Measurements from ENCODE around the gene CRACR2B. TPM values are rescaled to one million over a fixed set of nuclear protein-coding genes. Genes with fewer than 3 reads are reported as not detected.

CRACR2B gene
- total RNA-seq, 1 donor from 2014 or later: 34.3 TPM

- Histone ChIP-seq H3K9me3 (no peaks in the 10 kb centered on the region), H3K27me3 (no peaks in the 10 kb centered on the region), H3K27ac (no peak overlapping the region), H3K4me1 (peaks cover 39% of the 10 kb centered on the region), H3K36me3 (no peaks in the 10 kb centered on the region), H3K4me3 (peak overlapping the region; percentile 23)
- DNase-seq (no peak), ATAC-seq (no peak)
- intact Hi-C loops (cut with DNase I): no loop called here
- no peak for TF ChIP-seq CTCF (IDR thresholded peaks at IDR 0.05)
Measured at GRCh38 chr11:849951-850774, 22.4 kb downstream of the CRACR2B start.

- ATAC-seq (no peak), DNase-seq (no peak)
- no peaks in the 10 kb centered on the region for H3K9me3 ChIP-seq
- no peak overlapping the region for H3K27ac ChIP-seq
- H3K4me3 ChIP-seq: no peak overlapping the region
- no peak for TF ChIP-seq CTCF (IDR thresholded peaks at IDR 0.05)
- H3K27me3 ChIP-seq: no peaks in the 10 kb centered on the region
- H3K36me3 ChIP-seq: no peaks in the 10 kb centered on the region
- intact Hi-C loops (cut with DNase I): no loop called here
- peaks cover 30% of the 10 kb centered on the region for H3K4me1 ChIP-seq
Measured at GRCh38 chr11:850775-851763, 23.4 kb downstream of the CRACR2B start.

DNA sequence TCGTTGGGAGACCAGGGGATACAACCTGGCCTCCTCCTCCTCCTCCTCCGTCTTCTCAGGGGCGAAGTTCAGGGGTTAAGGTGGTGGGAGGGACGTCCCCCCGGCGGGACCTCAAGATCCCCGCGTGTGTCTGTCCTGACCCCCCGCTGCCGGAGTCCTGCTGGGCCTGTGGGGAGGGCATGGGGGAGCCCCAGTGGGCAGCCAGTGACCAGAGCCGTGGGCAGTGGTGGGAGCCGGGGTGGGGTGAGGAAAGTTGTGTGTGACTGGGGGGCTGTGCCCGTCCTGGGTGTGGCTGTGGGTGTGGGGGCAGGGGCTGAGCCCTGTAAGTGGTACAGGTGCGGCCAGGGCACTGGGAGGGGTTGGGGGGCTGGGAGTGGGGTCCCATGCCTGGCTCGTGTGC, 25.0 kb downstream of the CRACR2B start:
- intact Hi-C loops (cut with DNase I): no loop called here
- Histone ChIP-seq H3K27ac (no peak overlapping the region), H3K36me3 (no peaks in the 10 kb centered on the region), H3K4me3 (no peak overlapping the region), H3K27me3 (no peaks in the 10 kb centered on the region), H3K9me3 (no peaks in the 10 kb centered on the region), H3K4me1 (peaks cover 22% of the 10 kb centered on the region)
- ATAC-seq (no peak), DNase-seq (no peak)
- TF ChIP-seq CTCF (IDR thresholded peaks at IDR 0.05): no peak

- no peak overlapping the region for H3K4me3 ChIP-seq
- no peaks in the 10 kb centered on the region for H3K36me3 ChIP-seq
- DNase-seq (no peak), ATAC-seq (no peak)
- intact Hi-C loops (cut with DNase I): no loop called here
- no peaks in the 10 kb centered on the region for H3K27me3 ChIP-seq
- no peak overlapping the region for H3K27ac ChIP-seq
- TF ChIP-seq CTCF (IDR thresholded peaks at IDR 0.05): no peak
- no peaks in the 10 kb centered on the region for H3K9me3 ChIP-seq
- peaks cover 11% of the 10 kb centered on the region for H3K4me1 ChIP-seq
Measured at GRCh38 chr11:853682-854448, 26.1 kb downstream of the CRACR2B start.

DNA sequence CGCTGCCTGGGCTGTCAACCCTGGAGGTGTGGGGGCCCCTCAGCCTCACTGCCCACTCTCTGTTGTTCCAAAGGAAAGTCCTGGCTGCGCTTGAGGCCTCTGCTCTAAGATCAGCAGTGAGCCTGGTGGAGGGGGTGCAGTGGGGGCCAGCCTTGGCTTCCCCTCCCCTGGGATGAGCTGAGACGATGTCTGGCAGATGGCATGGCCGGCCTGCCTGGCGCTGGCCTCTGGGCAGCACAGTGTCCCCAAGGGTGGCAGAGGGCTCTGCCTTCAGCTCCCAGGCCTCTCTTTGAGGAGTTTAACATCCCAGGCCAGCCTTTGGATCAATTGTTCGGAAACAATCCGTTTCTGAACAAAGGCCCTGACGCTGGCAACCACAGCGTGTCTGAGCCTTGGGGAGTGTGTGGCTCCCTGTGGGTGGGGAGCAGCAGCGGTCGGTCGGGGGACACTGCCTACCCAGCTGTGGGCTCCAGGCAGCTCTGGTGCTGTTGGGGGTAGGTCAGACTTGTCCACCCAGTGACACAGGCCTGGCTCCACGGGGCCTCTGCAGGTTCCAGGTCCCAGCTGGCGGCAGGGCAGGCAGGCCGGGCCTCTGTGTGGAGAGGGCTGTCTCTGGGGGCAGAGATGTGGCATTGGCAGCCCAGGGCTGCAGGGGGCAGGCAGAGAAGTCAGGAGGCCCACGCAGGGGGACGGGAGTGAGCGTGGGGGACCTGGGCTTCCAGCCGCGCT, 27.0 kb downstream of the CRACR2B start:
- DNase-seq: no peak
- intact Hi-C loops (cut with DNase I): no loop called here

More for the DNA sequence above, 27.0 kb downstream of the CRACR2B start:
- Histone ChIP-seq H3K36me3 (no peaks in the 10 kb centered on the region), H3K27ac (no peak overlapping the region), H3K27me3 (no peaks in the 10 kb centered on the region), H3K4me1 (peaks cover 9% of the 10 kb centered on the region), H3K4me3 (no peak overlapping the region), H3K9me3 (no peaks in the 10 kb centered on the region)
- no peak for ATAC-seq
- TF ChIP-seq CTCF (IDR thresholded peaks at IDR 0.05): no peak
